Mesendoderm (in vitro differentiated cells): ENCODE results near the gene PRDM16.

Experiments used
- DNase-seq: peaks from one replicate; pipeline ENCODE4 v3.0.0; 2013
- H2AK5ac ChIP-seq: 2 replicates; pipeline ENCODE4 v1.6.1; 2013; ENCODE audit warnings: low read length, inconsistent platforms
- H2BK120ac ChIP-seq: 2 replicates; pipeline ENCODE4 v1.6.1; 2013; ENCODE audit warnings: low read depth, mild to moderate bottlenecking, low read length, moderate library complexity, mixed read lengths
- H2BK15ac ChIP-seq: replicated peaks from 2 replicates; pipeline ENCODE4 v1.6.1; 2013; ENCODE audit warnings: low read depth, mild to moderate bottlenecking, moderate library complexity
- H2BK5ac ChIP-seq: 2 replicates; pipeline ENCODE4 v1.6.1; 2013; ENCODE audit warnings: low read length, inconsistent platforms
- H3K18ac ChIP-seq: 2 replicates; pipeline ENCODE4 v1.6.1; 2013; ENCODE audit warnings: mild to moderate bottlenecking, low read length, mixed read lengths
- H3K23ac ChIP-seq: one replicate; pipeline ENCODE4 v1.6.1; 2013; ENCODE audit warnings: low read length
- H3K27ac ChIP-seq: 2 replicates; pipeline ENCODE4 v1.5.1; 2013; ENCODE audit warnings: low read depth, mild to moderate bottlenecking, inconsistent platforms, low read length, moderate library complexity
- H3K27me3 ChIP-seq: 2 replicates; pipeline ENCODE4 v1.6.1; 2013; ENCODE audit warnings: low read length, control low read depth, mild to moderate bottlenecking, inconsistent platforms; ENCODE audit not compliant: insufficient read depth, poor library complexity
- H3K36me3 ChIP-seq: 2 replicates; pipeline ENCODE4 v1.6.1; 2013; ENCODE audit warnings: low read length, inconsistent platforms; ENCODE audit not compliant: control insufficient read depth, insufficient read depth
- H3K4ac ChIP-seq: one replicate; pipeline ENCODE4 v1.6.1; 2013; ENCODE audit warnings: low read depth, mild to moderate bottlenecking, low read length, moderate library complexity
- H3K4me1 ChIP-seq: 2 replicates; pipeline ENCODE4 v1.6.1; 2013; ENCODE audit warnings: low read depth, low read length, inconsistent platforms; ENCODE audit not compliant: control insufficient read depth
- H3K4me2 ChIP-seq: 2 replicates; pipeline ENCODE4 v1.6.1; 2013; ENCODE audit warnings: low read length
- H3K4me3 ChIP-seq: 2 replicates; pipeline ENCODE4 v1.5.1; 2013; ENCODE audit warnings: mild to moderate bottlenecking, low read length
- H3K56ac ChIP-seq: one replicate; pipeline ENCODE4 v1.6.1; 2013; ENCODE audit warnings: low read length
- H3K79me1 ChIP-seq: 2 replicates; pipeline ENCODE4 v1.6.1; 2013; ENCODE audit warnings: low read length, inconsistent platforms
- H3K79me2 ChIP-seq: 2 replicates; pipeline ENCODE4 v1.6.1; 2013; ENCODE audit warnings: mild to moderate bottlenecking, low read length; ENCODE audit not compliant: control insufficient read depth, insufficient read depth
- H3K9ac ChIP-seq: 2 replicates; pipeline ENCODE4 v1.6.1; 2013; ENCODE audit warnings: low read length, inconsistent platforms
- H4K5ac ChIP-seq: one replicate; pipeline ENCODE4 v1.6.1; 2013; ENCODE audit warnings: low read length
- H4K8ac ChIP-seq: one replicate; pipeline ENCODE4 v1.6.1; 2013; ENCODE audit warnings: low read depth, mild to moderate bottlenecking, control low read depth, low read length, moderate library complexity
- WGBS: extraction: QIAGEN DNeasy Blood & Tissue Kit; methylation state at CpG from one replicate; pipeline ENCODE4 v1.1.7; 2013; ENCODE audit warnings: low lambda C conversion rate, missing lambda C conversion rate; ENCODE audit not compliant: insufficient coverage; ENCODE audit errors: extremely low coverage; 5-methylcytosine and 5-hydroxymethylcytosine counted together

Gene PRDM16

DNA sequence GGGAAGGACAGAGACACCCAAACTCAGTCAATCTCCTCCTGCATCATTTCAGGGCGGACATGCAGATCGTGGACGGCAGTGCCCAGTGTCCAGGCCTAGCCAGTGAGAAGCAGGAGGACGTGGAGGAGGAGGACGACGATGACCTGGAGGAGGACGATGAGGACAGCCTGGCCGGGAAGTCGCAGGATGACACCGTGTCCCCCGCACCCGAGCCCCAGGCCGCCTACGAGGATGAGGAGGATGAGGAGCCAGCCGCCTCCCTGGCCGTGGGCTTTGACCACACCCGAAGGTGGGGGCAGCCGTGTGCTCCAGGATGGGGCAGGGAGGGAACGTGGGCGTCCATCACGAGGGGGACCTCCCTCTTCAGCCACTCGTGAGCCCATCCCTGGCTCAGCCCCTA is 361.8 kb downstream of the PRDM16 start:
- no peak overlapping the region for H3K4ac ChIP-seq
- no peak for DNase-seq
- H2BK120ac ChIP-seq, result no peak overlapping the region

DNA sequence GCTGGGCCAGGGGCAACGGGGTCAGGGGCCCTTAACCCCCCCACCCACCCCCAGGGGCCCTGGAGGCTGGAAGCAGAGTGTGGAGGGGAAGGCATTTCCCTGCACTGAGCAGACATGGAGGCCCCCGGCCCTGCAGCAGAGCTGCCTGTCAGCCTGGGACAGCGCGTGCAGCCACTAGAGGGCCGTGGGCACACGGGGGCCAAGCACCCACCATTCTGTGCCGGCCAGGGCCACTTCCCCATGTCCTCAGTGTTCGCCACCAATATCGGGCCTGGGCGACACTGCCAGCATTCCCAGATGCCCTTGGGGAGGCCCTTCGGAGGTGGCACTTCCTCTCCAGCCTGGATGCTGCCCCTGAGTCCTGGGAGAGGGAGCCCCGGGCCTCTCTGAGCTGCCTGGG is 362.3 kb downstream of the PRDM16 start:
- Histone ChIP-seq H3K36me3 (no peaks in the 10 kb centered on the region), H3K4me1 (no peaks in the 10 kb centered on the region), H4K8ac (no peak overlapping the region), H3K79me1 (no peaks in the 10 kb centered on the region), H3K18ac (no peak overlapping the region), H2BK5ac (no peak overlapping the region), H3K79me2 (no peaks in the 10 kb centered on the region), H3K4me2 (no peak overlapping the region), H3K4me3 (no peak overlapping the region), H4K5ac (no peak overlapping the region), H3K27me3 (no peaks in the 10 kb centered on the region), H2BK15ac (no peak overlapping the region), H3K27ac (no peak overlapping the region), H2AK5ac (no peak overlapping the region), H3K23ac (no peak overlapping the region), H3K9ac (no peak overlapping the region), H3K4ac (no peak overlapping the region), H3K56ac (no peak overlapping the region), H2BK120ac (no peak overlapping the region)
- peak; percentile 47 for DNase-seq
- WGBS, result no CpG with 5 or more reads among the region's 12 CpGs

More for the DNA sequence above, 361.8 kb downstream of the PRDM16 start:
- no peak overlapping the region for H3K4me3 ChIP-seq
- no peak overlapping the region for H3K56ac ChIP-seq
- H3K79me1 ChIP-seq, result no peaks in the 10 kb centered on the region
- H2AK5ac ChIP-seq, result no peak overlapping the region
- no peaks in the 10 kb centered on the region for H3K4me1 ChIP-seq
- H3K9ac ChIP-seq, result no peak overlapping the region
- no peak overlapping the region for H2BK15ac ChIP-seq
- H3K27ac ChIP-seq, result no peak overlapping the region
- H3K36me3 ChIP-seq, result no peaks in the 10 kb centered on the region
- H3K79me2 ChIP-seq, result no peaks in the 10 kb centered on the region
- no peak overlapping the region for H2BK5ac ChIP-seq
- H3K18ac ChIP-seq, result no peak overlapping the region
- no peak overlapping the region for H3K23ac ChIP-seq
- H3K27me3 ChIP-seq, result no peaks in the 10 kb centered on the region
- no peak overlapping the region for H4K8ac ChIP-seq
- no peak overlapping the region for H3K4me2 ChIP-seq
- no peak overlapping the region for H4K5ac ChIP-seq
- no CpG with 5 or more reads among the region's 22 CpGs for WGBS

DNA sequence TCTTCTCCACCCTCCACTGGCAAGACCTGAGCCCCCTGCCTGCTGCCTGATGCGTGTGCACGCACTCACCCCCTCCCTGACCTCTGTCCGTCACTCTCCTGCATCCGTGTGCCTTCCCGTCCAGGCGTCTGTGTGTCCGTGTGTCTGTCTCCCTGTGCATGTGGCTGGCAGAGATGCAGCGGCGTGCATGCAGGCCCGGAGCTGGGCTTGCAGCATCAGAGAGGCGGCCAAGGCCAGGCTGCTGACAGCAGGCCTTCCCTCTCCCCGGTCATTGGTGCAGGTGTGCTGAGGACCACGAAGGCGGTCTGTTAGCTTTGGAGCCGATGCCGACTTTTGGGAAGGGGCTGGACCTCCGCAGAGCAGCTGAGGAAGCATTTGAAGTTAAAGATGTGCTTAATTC is 362.7 kb downstream of the PRDM16 start:
- Histone ChIP-seq H3K4me2 (no peak overlapping the region), H3K4me1 (no peaks in the 10 kb centered on the region), H3K27me3 (no peaks in the 10 kb centered on the region), H3K56ac (no peak overlapping the region), H2AK5ac (no peak overlapping the region), H3K23ac (no peak overlapping the region), H3K79me1 (no peaks in the 10 kb centered on the region), H3K79me2 (no peaks in the 10 kb centered on the region), H3K4ac (no peak overlapping the region), H2BK120ac (no peak overlapping the region), H2BK15ac (no peak overlapping the region), H3K18ac (no peak overlapping the region), H3K36me3 (no peaks in the 10 kb centered on the region), H4K5ac (no peak overlapping the region), H3K9ac (no peak overlapping the region), H4K8ac (no peak overlapping the region), H3K27ac (no peak overlapping the region), H2BK5ac (no peak overlapping the region), H3K4me3 (no peak overlapping the region)
- WGBS, result no CpG with 5 or more reads among the region's 17 CpGs
- no peak for DNase-seq

DNA sequence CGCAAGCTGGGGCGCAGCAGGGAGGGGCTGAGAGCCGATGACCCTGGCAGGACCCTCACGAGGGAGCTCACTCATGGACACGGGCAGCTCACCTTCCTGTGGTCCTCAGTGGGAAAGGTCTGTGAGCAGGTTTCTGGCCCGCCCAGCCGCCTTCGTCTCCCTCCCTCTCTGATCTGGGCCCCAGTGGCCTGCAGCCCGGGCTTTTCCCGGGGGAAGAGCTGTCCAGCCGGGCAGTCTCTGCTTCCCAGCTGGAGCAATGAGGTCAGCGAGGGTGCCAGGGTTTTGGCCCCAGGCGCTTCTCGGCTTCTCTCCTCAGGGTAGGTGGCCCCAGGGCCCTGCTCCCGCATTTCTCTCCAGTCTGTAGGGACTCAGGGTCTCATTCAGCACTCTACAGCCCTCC is 363.3 kb downstream of the PRDM16 start:
- Histone ChIP-seq H3K27ac (no peak overlapping the region), H3K23ac (no peak overlapping the region), H3K4me3 (no peak overlapping the region), H2BK15ac (no peak overlapping the region), H2BK120ac (no peak overlapping the region), H3K4me1 (no peaks in the 10 kb centered on the region), H3K36me3 (no peaks in the 10 kb centered on the region), H4K5ac (no peak overlapping the region), H2AK5ac (no peak overlapping the region), H3K18ac (no peak overlapping the region), H3K56ac (no peak overlapping the region), H3K4ac (no peak overlapping the region), H2BK5ac (no peak overlapping the region), H3K4me2 (no peak overlapping the region), H3K79me2 (no peaks in the 10 kb centered on the region), H4K8ac (no peak overlapping the region), H3K79me1 (no peaks in the 10 kb centered on the region), H3K27me3 (no peaks in the 10 kb centered on the region), H3K9ac (no peak overlapping the region)
- no CpG with 5 or more reads among the region's 15 CpGs for WGBS
- no peak for DNase-seq

DNA sequence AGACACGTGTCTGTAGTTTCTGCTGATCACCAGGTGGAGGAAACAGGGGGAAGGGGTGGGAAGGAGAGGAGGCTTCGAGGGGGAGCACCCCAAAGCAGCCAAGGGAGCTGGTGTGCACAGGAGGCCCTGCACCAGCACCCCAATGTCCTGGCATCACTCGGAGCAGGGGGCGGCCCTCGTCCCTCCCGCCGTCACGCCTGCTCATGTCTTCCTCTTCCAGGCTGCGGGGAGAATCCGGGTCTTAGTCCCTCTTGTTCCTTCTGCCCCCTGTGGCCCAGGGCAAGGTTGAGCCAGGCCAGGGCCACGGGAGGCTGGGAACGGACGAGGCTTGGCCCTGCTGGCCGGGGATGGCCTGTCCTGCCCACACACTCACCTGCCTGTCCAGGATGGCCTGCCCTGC is 364.1 kb downstream of the PRDM16 start:
- Histone ChIP-seq H3K4me1 (no peaks in the 10 kb centered on the region), H2AK5ac (no peak overlapping the region), H3K4me2 (no peak overlapping the region), H3K36me3 (no peaks in the 10 kb centered on the region), H4K5ac (no peak overlapping the region), H3K4ac (no peak overlapping the region), H3K18ac (no peak overlapping the region), H3K79me1 (no peaks in the 10 kb centered on the region), H3K27me3 (no peaks in the 10 kb centered on the region), H2BK120ac (no peak overlapping the region), H3K9ac (no peak overlapping the region), H3K79me2 (no peaks in the 10 kb centered on the region), H3K27ac (no peak overlapping the region), H2BK15ac (no peak overlapping the region), H3K23ac (no peak overlapping the region), H2BK5ac (no peak overlapping the region), H4K8ac (no peak overlapping the region), H3K4me3 (no peak overlapping the region), H3K56ac (no peak overlapping the region)
- WGBS, result no CpG with 5 or more reads among the region's 14 CpGs
- DNase-seq, result no peak

DNA sequence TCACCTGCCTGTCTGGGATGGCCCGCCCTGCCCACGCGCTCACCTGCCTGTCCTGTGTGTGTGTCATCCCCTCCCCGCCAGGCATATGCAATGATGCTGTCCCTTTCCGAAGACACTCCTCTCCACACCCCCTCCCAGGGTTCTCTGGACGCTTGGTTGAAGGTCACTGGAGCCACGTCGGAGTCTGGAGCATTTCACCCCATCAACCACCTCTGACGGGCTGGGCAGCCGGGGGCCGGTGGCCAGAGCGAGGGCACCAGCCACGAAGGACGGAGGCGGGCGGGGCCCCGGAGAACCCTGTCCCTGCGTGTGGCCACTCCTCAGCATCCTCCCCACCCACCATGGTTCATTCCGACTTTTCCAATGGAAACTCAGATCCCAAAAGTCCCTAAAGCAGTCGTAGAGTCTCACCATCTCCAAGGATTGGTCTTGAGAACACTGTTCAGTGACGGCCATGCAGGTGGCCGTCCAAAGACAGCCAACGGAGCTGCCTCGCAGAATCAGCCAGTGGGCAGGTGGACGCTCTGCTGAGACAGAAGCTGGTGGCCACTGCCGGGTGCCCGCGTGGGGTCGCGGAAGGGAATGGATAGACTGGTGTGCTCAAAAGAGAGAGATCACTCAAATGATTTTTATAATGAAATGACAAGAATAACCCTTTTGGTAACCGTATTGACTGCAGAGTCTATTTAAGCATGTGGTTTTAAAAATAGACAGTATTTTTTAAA is 364.8 kb downstream of the PRDM16 start:
- Histone ChIP-seq H3K79me2 (no peaks in the 10 kb centered on the region), H4K5ac (no peak overlapping the region), H2AK5ac (no peak overlapping the region), H3K79me1 (no peaks in the 10 kb centered on the region), H3K23ac (no peak overlapping the region), H2BK5ac (no peak overlapping the region), H3K27me3 (no peaks in the 10 kb centered on the region), H3K4me2 (no peak overlapping the region), H3K4ac (no peak overlapping the region), H3K4me3 (no peak overlapping the region), H3K18ac (no peak overlapping the region), H2BK120ac (no peak overlapping the region), H2BK15ac (no peak overlapping the region), H3K4me1 (no peaks in the 10 kb centered on the region), H3K9ac (no peak overlapping the region), H4K8ac (no peak overlapping the region), H3K56ac (no peak overlapping the region), H3K36me3 (no peaks in the 10 kb centered on the region), H3K27ac (no peak overlapping the region)
- no CpG with 5 or more reads among the region's 31 CpGs for WGBS
- no peak for DNase-seq
